Measurements from ENCODE around the gene TSPAN5. TPM values are rescaled to one million over a fixed set of nuclear protein-coding genes. Genes with fewer than 3 reads are reported as not detected.

Gene TSPAN5
- total RNA-seq, 3 donors from 2014 or later (not counting 1 experiment from before 2014, with no cell fraction given): 6.8 to 13.7 (median 11.4) TPM

- TF ChIP-seq, protein P1, sequence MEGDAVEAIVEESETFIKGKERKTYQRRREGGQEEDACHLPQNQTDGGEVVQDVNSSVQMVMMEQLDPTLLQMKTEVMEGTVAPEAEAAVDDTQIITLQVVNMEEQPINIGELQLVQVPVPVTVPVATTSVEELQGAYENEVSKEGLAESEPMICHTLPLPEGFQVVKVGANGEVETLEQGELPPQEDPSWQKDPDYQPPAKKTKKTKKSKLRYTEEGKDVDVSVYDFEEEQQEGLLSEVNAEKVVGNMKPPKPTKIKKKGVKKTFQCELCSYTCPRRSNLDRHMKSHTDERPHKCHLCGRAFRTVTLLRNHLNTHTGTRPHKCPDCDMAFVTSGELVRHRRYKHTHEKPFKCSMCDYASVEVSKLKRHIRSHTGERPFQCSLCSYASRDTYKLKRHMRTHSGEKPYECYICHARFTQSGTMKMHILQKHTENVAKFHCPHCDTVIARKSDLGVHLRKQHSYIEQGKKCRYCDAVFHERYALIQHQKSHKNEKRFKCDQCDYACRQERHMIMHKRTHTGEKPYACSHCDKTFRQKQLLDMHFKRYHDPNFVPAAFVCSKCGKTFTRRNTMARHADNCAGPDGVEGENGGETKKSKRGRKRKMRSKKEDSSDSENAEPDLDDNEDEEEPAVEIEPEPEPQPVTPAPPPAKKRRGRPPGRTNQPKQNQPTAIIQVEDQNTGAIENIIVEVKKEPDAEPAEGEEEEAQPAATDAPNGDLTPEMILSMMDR (IDR thresholded peaks at IDR 0.05): no peak
- Mint-ChIP-seq H3K4me3 (peak overlapping the region; percentile 41), H3K9me3 (no peaks in the 10 kb centered on the region), H3K4me1 (peaks cover 51 to 61% of the 10 kb centered on the region in 2 donors), H3K36me3 (no peaks in the 10 kb centered on the region), H3K27ac (peak overlapping the region; percentile 6 to 50), H3K27me3 (ENCODE audit: low read depth in 2 of 2) (no peaks in the 10 kb centered on the region)
- H3K27ac ChIP-seq (ENCODE audit: low read length): no peak overlapping the region
- H3K27me3 ChIP-seq (ENCODE audit: control insufficient read depth, insufficient read depth, low read length): no peaks in the 10 kb centered on the region
- H3K4me3 ChIP-seq (ENCODE audit: low read length): no peak overlapping the region
- DNase-seq: no peak
- no peaks in the 10 kb centered on the region for H3K9me3 ChIP-seq (ENCODE audit: control insufficient read depth, insufficient read depth, low read length)
- ATAC-seq: no peak
- H3K4me1 ChIP-seq (ENCODE audit: control insufficient read depth, insufficient read depth, low read length): peaks cover 22% of the 10 kb centered on the region
- 60% methylated on average over 1 of the region's 4 CpGs for WGBS (ENCODE audit: insufficient coverage)
- no peaks in the 10 kb centered on the region for H3K36me3 ChIP-seq (ENCODE audit: control insufficient read depth, insufficient read depth, low read length)
- intact Hi-C loops (cut with micrococcal nuclease): loop anchor here (5.0 kb wide), 1 partner anchor 33 kb away; the partner anchor contains the start of gene TSPAN5
These were observed 33.8 kb downstream of the TSPAN5 start for GRCh38 chr4:98624642-98625041.

- Mint-ChIP-seq H3K9me3 (no peaks in the 10 kb centered on the region), H3K4me3 (peak overlapping the region; percentile 41), H3K4me1 (peaks cover 56 to 61% of the 10 kb centered on the region in 2 donors), H3K27ac (peak overlapping the region; percentile 6 to 50), H3K27me3 (ENCODE audit: low read depth in 2 of 2) (no peaks in the 10 kb centered on the region), H3K36me3 (no peaks in the 10 kb centered on the region)
- Histone ChIP-seq H3K9me3 (ENCODE audit: control insufficient read depth, insufficient read depth, low read length) (no peaks in the 10 kb centered on the region), H3K4me3 (ENCODE audit: low read length) (no peak overlapping the region), H3K27ac (ENCODE audit: low read length) (no peak overlapping the region), H3K27me3 (ENCODE audit: control insufficient read depth, insufficient read depth, low read length) (no peaks in the 10 kb centered on the region), H3K4me1 (ENCODE audit: control insufficient read depth, insufficient read depth, low read length) (peaks cover 27% of the 10 kb centered on the region), H3K36me3 (ENCODE audit: control insufficient read depth, insufficient read depth, low read length) (no peaks in the 10 kb centered on the region)
- intact Hi-C loops (cut with micrococcal nuclease): loop anchor here (5.0 kb wide), 1 partner anchor 33 kb away; the partner anchor contains the start of gene TSPAN5
- no CpG with 5 or more reads among the region's 2 CpGs for WGBS (ENCODE audit: insufficient coverage)
- no peak for DNase-seq
- no peak for ATAC-seq
- TF ChIP-seq, protein P1 (IDR thresholded peaks at IDR 0.05): no peak
These were observed 34.3 kb downstream of the TSPAN5 start for GRCh38 chr4:98624144-98624543.

DNA sequence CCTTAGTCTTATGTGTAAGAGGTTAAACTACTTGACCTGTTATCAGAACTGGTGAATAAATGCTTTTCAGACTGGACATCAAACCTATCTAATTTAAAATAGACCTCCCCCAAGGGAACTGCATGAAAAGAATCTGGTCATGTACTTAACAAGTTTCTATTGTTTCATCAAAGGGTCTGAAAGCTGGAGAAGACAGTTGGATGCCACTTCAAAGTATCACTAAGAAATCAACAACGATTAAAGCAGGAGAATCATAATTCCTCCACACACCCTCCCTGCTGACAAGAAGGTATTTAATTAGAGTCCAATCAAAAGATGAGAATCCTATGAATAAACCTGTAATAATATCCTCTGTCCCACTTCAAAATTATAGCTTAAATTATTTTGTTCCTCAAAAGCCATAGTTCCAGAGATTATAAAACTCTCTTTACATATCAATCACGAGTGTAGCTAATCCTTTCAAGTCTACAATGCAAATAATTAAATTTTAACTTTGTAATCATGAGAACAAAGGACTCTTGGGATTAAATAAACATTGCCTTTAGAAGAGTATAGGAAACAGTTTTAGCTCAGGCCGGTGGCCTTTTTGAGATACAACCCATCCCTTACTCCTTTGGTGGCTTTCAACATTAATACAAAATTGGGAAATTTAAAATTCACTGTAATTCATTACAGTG, 35.1 kb downstream of the TSPAN5 start:
- Mint-ChIP-seq H3K4me3 (no peak overlapping the region), H3K4me1 (peaks cover 64 to 70% of the 10 kb centered on the region in 2 donors), H3K36me3 (no peaks in the 10 kb centered on the region), H3K27me3 (ENCODE audit: low read depth in 2 of 2) (no peaks in the 10 kb centered on the region), H3K27ac (no peak overlapping the region), H3K9me3 (no peaks in the 10 kb centered on the region)
- intact Hi-C loops (cut with micrococcal nuclease): loop anchor here (5.0 kb wide), 1 partner anchor 34 kb away; the partner anchor contains the start of gene TSPAN5
- Histone ChIP-seq H3K4me3 (ENCODE audit: low read length) (no peak overlapping the region), H3K9me3 (ENCODE audit: control insufficient read depth, insufficient read depth, low read length) (no peaks in the 10 kb centered on the region), H3K27ac (ENCODE audit: low read length) (no peak overlapping the region), H3K36me3 (ENCODE audit: control insufficient read depth, insufficient read depth, low read length) (no peaks in the 10 kb centered on the region), H3K27me3 (ENCODE audit: control insufficient read depth, insufficient read depth, low read length) (no peaks in the 10 kb centered on the region), H3K4me1 (ENCODE audit: control insufficient read depth, insufficient read depth, low read length) (peaks cover 28% of the 10 kb centered on the region)
- ATAC-seq (no peak), DNase-seq (no peak)
- WGBS (ENCODE audit: insufficient coverage): no CpG with 5 or more reads among the region's 3 CpGs
- TF ChIP-seq, protein P1 (IDR thresholded peaks at IDR 0.05): no peak

All from natural killer cell (primary cell).